Astrocyte (in vitro differentiated cells and primary cell): Measurements from ENCODE around the gene FLT3LG. TPM values are rescaled to one million over a fixed set of nuclear protein-coding genes. Genes with fewer than 3 reads are reported as not detected.
A peak's percentile ranks its signal among the peaks of the same experiment; 100 is the strongest.

Source experiments
- DNase-seq: peaks from one replicate; pipeline ENCODE4 v3.0.0-alpha.2; 2010; ENCODE audit warnings: low read depth
- FAIRE-seq: peaks from 2 replicates; lab custom pipeline; 2011; peaks lifted over from hg19 to GRCh38; lab: Jason Lieb, UNC
- H2AFZ ChIP-seq: 2 replicates; pipeline ENCODE4 v1.6.0; 2012; ENCODE audit warnings: low read depth, low read length, inconsistent platforms
- H3K27ac ChIP-seq: 2 replicates; pipeline ENCODE4 v1.5.1; 2011; ENCODE audit warnings: low read depth, low read length, inconsistent platforms
- H3K27me3 ChIP-seq: 2 replicates; pipeline ENCODE4 v1.6.0; 2011; ENCODE audit warnings: low read length, inconsistent platforms; ENCODE audit not compliant: insufficient read depth
- H3K36me3 ChIP-seq: 2 replicates; pipeline ENCODE4 v1.5.1; 2011; ENCODE audit warnings: low read length, inconsistent platforms; ENCODE audit not compliant: insufficient read depth
- H3K4me1 ChIP-seq: 2 replicates; pipeline ENCODE4 v1.5.1; 2011; ENCODE audit warnings: low read length, inconsistent platforms; ENCODE audit not compliant: insufficient read depth
- H3K4me2 ChIP-seq: 2 replicates; pipeline ENCODE4 v1.6.0; 2012; ENCODE audit warnings: low read length, inconsistent platforms
- H3K4me3 ChIP-seq: 2 replicates; pipeline ENCODE4 v1.5.1; 2011; ENCODE audit warnings: low read depth, mild to moderate bottlenecking, low read length, inconsistent platforms; ENCODE audit not compliant: insufficient read depth
- H3K79me2 ChIP-seq: 2 replicates; pipeline ENCODE4 v1.6.0; 2012; ENCODE audit warnings: mild to moderate bottlenecking, low read length, inconsistent platforms; ENCODE audit not compliant: insufficient read depth
- H3K9ac ChIP-seq: 2 replicates; pipeline ENCODE4 v1.6.0; 2012; ENCODE audit warnings: mild to moderate bottlenecking, low read length, inconsistent platforms
- H3K9me3 ChIP-seq: 2 replicates; pipeline ENCODE4 v1.5.1; 2012; ENCODE audit warnings: low read depth, mild to moderate bottlenecking, low read length, inconsistent platforms; ENCODE audit not compliant: insufficient read depth
- H4K20me1 ChIP-seq: 2 replicates; pipeline ENCODE4 v1.6.0; 2012; ENCODE audit warnings: low read length, inconsistent platforms; ENCODE audit not compliant: insufficient read depth
- H3K27ac Mint-ChIP-seq: one replicate; pipeline ENCODE4 v1.8.0; 2021; ENCODE audit warnings: mild to moderate bottlenecking, mixed read lengths; ENCODE audit not compliant: unreplicated experiment
- H3K27me3 Mint-ChIP-seq: one replicate; pipeline ENCODE4 v1.8.0; 2021; ENCODE audit warnings: low read depth, mixed read lengths; ENCODE audit not compliant: unreplicated experiment
- H3K36me3 Mint-ChIP-seq: one replicate; pipeline ENCODE4 v1.8.0; 2021; ENCODE audit warnings: low read depth, mixed read lengths; ENCODE audit not compliant: unreplicated experiment
- H3K4me1 Mint-ChIP-seq: one replicate; pipeline ENCODE4 v1.8.0; 2021; ENCODE audit warnings: low read depth, mixed read lengths; ENCODE audit not compliant: unreplicated experiment
- H3K4me3 Mint-ChIP-seq: one replicate; pipeline ENCODE4 v1.8.0; 2021; ENCODE audit warnings: mild to moderate bottlenecking, moderate library complexity, mixed read lengths; ENCODE audit not compliant: unreplicated experiment
- H3K9me3 Mint-ChIP-seq: one replicate; pipeline ENCODE4 v1.8.0; 2021; ENCODE audit warnings: mild to moderate bottlenecking, mixed read lengths; ENCODE audit not compliant: unreplicated experiment
- CTCF ChIP-seq: IDR thresholded peaks from 2 replicates; pipeline ENCODE4 v1.5.1; 2011; ENCODE audit warnings: low read depth, mild to moderate bottlenecking, inconsistent platforms, low read length, moderate library complexity; ENCODE audit not compliant: insufficient read depth
- EZH2 ChIP-seq: IDR thresholded peaks from 2 replicates; pipeline ENCODE4 v1.6.1; 2012; ENCODE audit warnings: mild to moderate bottlenecking, low read length, inconsistent platforms; ENCODE audit not compliant: insufficient read depth
- total RNA-seq: library from RNA; stranded (reverse); gene quantifications from 2 replicates; pipeline ENCODE4 v1.2.1, GENCODE V29; 2021

The FLT3LG gene
- total RNA-seq, 1 donor from 2014 or later: not detected

GRCh38 chr19:49447485-49448431 is 26.3 kb upstream of the FLT3LG start:
- peaks cover 16% of the 10 kb centered on the region for H3K36me3 Mint-ChIP-seq
- H3K27me3 Mint-ChIP-seq: no peaks in the 10 kb centered on the region
- H3K27me3 ChIP-seq: no peaks in the 10 kb centered on the region
- no peak overlapping the region for H3K27ac Mint-ChIP-seq
- FAIRE-seq: no peak
- no peak overlapping the region for H3K9ac ChIP-seq
- no peaks in the 10 kb centered on the region for H3K36me3 ChIP-seq
- H3K9me3 ChIP-seq: no peaks in the 10 kb centered on the region
- H4K20me1 ChIP-seq: peaks cover 4% of the 10 kb centered on the region
- no peak overlapping the region for H3K4me3 ChIP-seq
- no peaks in the 10 kb centered on the region for H3K9me3 Mint-ChIP-seq
- no peak overlapping the region for H3K4me2 ChIP-seq
- peaks cover 7% of the 10 kb centered on the region for H3K4me1 ChIP-seq
- H3K79me2 ChIP-seq: peaks cover 13% of the 10 kb centered on the region
- no peak overlapping the region for H2AFZ ChIP-seq
- TF ChIP-seq EZH2 (no peak), CTCF (no peak)
- peak overlapping the region; percentile 50 for H3K4me3 Mint-ChIP-seq
- H3K4me1 Mint-ChIP-seq: peaks cover 5% of the 10 kb centered on the region
- DNase-seq: no peak
- H3K27ac ChIP-seq: no peak overlapping the region

- no peak for FAIRE-seq
These were observed 25.6 kb upstream of the FLT3LG start for GRCh38 chr19:49448432-49448786.

More at GRCh38 chr19:49448432-49448786, 25.6 kb upstream of the FLT3LG start:
- no peaks in the 10 kb centered on the region for H3K36me3 ChIP-seq
- no peak overlapping the region for H3K27ac ChIP-seq
- H3K27ac Mint-ChIP-seq: no peak overlapping the region
- DNase-seq: no peak
- H3K4me1 ChIP-seq: peaks cover 4% of the 10 kb centered on the region
- peaks cover 13% of the 10 kb centered on the region for H3K79me2 ChIP-seq
- TF ChIP-seq CTCF (no peak), EZH2 (no peak)
- peaks cover 5% of the 10 kb centered on the region for H3K4me1 Mint-ChIP-seq
- H3K9me3 Mint-ChIP-seq: no peaks in the 10 kb centered on the region
- H4K20me1 ChIP-seq: peaks cover 4% of the 10 kb centered on the region
- H3K4me3 Mint-ChIP-seq: no peak overlapping the region
- H3K27me3 Mint-ChIP-seq: no peaks in the 10 kb centered on the region
- H3K9me3 ChIP-seq: no peaks in the 10 kb centered on the region
- H3K4me3 ChIP-seq: no peak overlapping the region
- H3K36me3 Mint-ChIP-seq: peaks cover 16% of the 10 kb centered on the region
- H2AFZ ChIP-seq: no peak overlapping the region
- H3K27me3 ChIP-seq: no peaks in the 10 kb centered on the region
- no peak overlapping the region for H3K4me2 ChIP-seq
- no peak overlapping the region for H3K9ac ChIP-seq
